ENCODE results near the gene PLXNA4.

DNA sequence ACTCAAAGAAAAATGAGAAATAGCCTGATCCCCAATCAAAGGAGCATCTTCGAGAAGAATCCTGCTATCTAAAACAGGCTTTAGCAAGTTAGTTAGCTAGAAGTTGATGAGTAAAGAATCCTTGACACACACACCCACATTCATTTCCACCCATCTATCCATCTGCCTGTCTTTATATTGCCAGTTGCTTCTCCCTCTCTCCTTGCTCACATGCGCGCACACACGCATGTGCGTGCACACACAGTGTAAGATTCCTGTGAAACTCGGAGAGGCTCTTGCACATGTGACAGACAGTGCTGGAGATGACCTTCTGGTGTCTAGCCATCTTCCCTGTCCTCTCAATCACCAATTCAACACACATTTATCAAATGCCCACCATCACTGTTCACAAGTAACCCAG, 393.3 kb downstream of the PLXNA4 start:
- TF ChIP-seq, protein P1, sequence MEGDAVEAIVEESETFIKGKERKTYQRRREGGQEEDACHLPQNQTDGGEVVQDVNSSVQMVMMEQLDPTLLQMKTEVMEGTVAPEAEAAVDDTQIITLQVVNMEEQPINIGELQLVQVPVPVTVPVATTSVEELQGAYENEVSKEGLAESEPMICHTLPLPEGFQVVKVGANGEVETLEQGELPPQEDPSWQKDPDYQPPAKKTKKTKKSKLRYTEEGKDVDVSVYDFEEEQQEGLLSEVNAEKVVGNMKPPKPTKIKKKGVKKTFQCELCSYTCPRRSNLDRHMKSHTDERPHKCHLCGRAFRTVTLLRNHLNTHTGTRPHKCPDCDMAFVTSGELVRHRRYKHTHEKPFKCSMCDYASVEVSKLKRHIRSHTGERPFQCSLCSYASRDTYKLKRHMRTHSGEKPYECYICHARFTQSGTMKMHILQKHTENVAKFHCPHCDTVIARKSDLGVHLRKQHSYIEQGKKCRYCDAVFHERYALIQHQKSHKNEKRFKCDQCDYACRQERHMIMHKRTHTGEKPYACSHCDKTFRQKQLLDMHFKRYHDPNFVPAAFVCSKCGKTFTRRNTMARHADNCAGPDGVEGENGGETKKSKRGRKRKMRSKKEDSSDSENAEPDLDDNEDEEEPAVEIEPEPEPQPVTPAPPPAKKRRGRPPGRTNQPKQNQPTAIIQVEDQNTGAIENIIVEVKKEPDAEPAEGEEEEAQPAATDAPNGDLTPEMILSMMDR (IDR thresholded peaks at IDR 0.05; ENCODE audit: low read depth, low read length, poor library complexity, severe bottlenecking), result no peak
- TF ChIP-seq EZH2phosphoT487 (IDR thresholded peaks at IDR 0.05; ENCODE audit: borderline replicate concordance, low read length), result no peak

Measured in DOHH2 (cell line).